A549 (cell line): Measurements from ENCODE around the gene MCTP2. TPM values are rescaled to one million over a fixed set of nuclear protein-coding genes. Genes with fewer than 3 reads are reported as not detected.

Experiments used
- ATAC-seq, 2 experiments: fragments of 200-7000 bp in 1 of 2; fragments of >200 bp in 1 of 2; cut with Nextera tagmentation in 1 of 2; cut with Tn5 transposase in 1 of 2; 3 replicates each; pipeline versions ENCODE4 v1.8.0 to v1.9.1; 2018 to 2020; ENCODE audit warnings: mild to moderate bottlenecking in 1 of 2, moderate library complexity in 1 of 2
- CTCF ChIA-PET: fragments of 300-600 bp; sonication (Branson Sonifier 250); formaldehyde crosslinking; extraction: SDS; loops from one replicate; lab custom pipeline; 2021; ENCODE audit warnings: antibody characterized with exemption, inconsistent platforms; lab: Yijun Ruan, JAX
- POLR2A ChIA-PET: fragments of 350-600 bp; formaldehyde crosslinking; extraction: SDS; loops from one replicate; lab custom pipeline; 2021; ENCODE audit warnings: antibody characterized with exemption, inconsistent platforms; lab: Yijun Ruan, JAX
- DNase-seq, 2 experiments: peaks; one replicate each; pipeline versions ENCODE4 v3.0.0 to v3.0.0-alpha.2; 2011 to 2016; ENCODE audit warnings: low read depth in 1 of 2, low spot score in 1 of 2
- FAIRE-seq: peaks from 2 replicates; lab custom pipeline; 2011; peaks lifted over from hg19 to GRCh38; lab: Jason Lieb, UNC
- H3K27ac ChIP-seq, 2 experiments: fragments of >200 bp; sonication (Bioruptor Twin); formaldehyde crosslinking; 3 replicates each; pipeline ENCODE4 v1.5.1; 2016 to 2017
- H3K4me1 ChIP-seq: fragments of >200 bp; sonication (Bioruptor Twin); formaldehyde crosslinking; 3 replicates; pipeline ENCODE4 v1.6.1; 2016
- H3K4me2 ChIP-seq: fragments of >200 bp; sonication (Bioruptor Twin); formaldehyde crosslinking; 3 replicates; pipeline ENCODE4 v1.6.1; 2016
- H3K4me3 ChIP-seq: fragments of >200 bp; sonication (Bioruptor Twin); formaldehyde crosslinking; 3 replicates; pipeline ENCODE4 v1.5.1; 2016
- H3K9me3 ChIP-seq: fragments of >200 bp; sonication (Bioruptor Twin); formaldehyde crosslinking; 3 replicates; pipeline ENCODE4 v1.6.1; 2016
- CBX2 ChIP-seq: fragments of 200-600 bp; sonication (generic); IDR thresholded peaks from 2 replicates; pipeline ENCODE4 v1.6.1; 2016; ENCODE audit warnings: low read depth, mild to moderate bottlenecking, borderline replicate concordance
- CBX8 ChIP-seq: fragments of 200-600 bp; sonication (generic); IDR thresholded peaks from 2 replicates; pipeline ENCODE4 v1.6.1; 2016
- CHD2 ChIP-seq: fragments of 150-350 bp; IDR thresholded peaks from 2 replicates; pipeline ENCODE4 v1.6.1; 2014; ENCODE audit warnings: low read length; ENCODE audit not compliant: partially characterized antibody
- EHF ChIP-seq: fragments of 250-450 bp; sonication (Bioruptor Pico); IDR thresholded peaks from 2 replicates; pipeline ENCODE4 v1.5.0; 2020; ENCODE audit warnings: mild to moderate bottlenecking
- FOSL2 ChIP-seq, 2 experiments: fragments of 450-650 bp in 1 of 2; fragments of >200 bp in 1 of 2; sonication (Bioruptor Twin) in 1 of 2; formaldehyde crosslinking; IDR thresholded peaks; 2 replicates each; pipeline versions ENCODE4 v1.5.0 to v1.6.1; 2016 to 2020; ENCODE audit warnings: mild to moderate bottlenecking in 1 of 2, moderate library complexity in 1 of 2
- FOXS1 ChIP-seq: fragments of 250-450 bp; sonication (Bioruptor Pico); IDR thresholded peaks from 2 replicates; pipeline ENCODE4 v1.5.0; 2020; ENCODE audit warnings: mild to moderate bottlenecking, moderate library complexity
- GATA3 ChIP-seq: IDR thresholded peaks from 2 replicates; pipeline ENCODE4 v1.6.1; 2012; ENCODE audit warnings: borderline replicate concordance
- HEYL ChIP-seq: fragments of 250-450 bp; sonication (Bioruptor Pico); IDR thresholded peaks from 2 replicates; pipeline ENCODE4 v1.8.0; 2021; ENCODE audit warnings: mild to moderate bottlenecking, moderate library complexity
- HOXA7 ChIP-seq: fragments of 250-450 bp; sonication (Bioruptor Pico); IDR thresholded peaks from 2 replicates; pipeline ENCODE4 v1.5.0; 2020; ENCODE audit warnings: mild to moderate bottlenecking, moderate library complexity
- HOXB5 ChIP-seq: fragments of 250-450 bp; sonication (Bioruptor Pico); IDR thresholded peaks from 2 replicates; pipeline ENCODE4 v1.5.0; 2020; ENCODE audit warnings: mild to moderate bottlenecking, moderate library complexity
- JUN ChIP-seq, 2 experiments: fragments of >200 bp; sonication (Bioruptor Twin); formaldehyde crosslinking; IDR thresholded peaks; 2 replicates in 1 of 2; 3 replicates in 1 of 2; pipeline ENCODE4 v1.6.1; 2016 to 2017
- NFE2L2 ChIP-seq: fragments of 150-350 bp; conservative IDR thresholded peaks from 2 replicates; pipeline ENCODE4 v1.6.1; 2014; ENCODE audit warnings: low read length
- NPAS2 ChIP-seq: fragments of 250-450 bp; sonication (Bioruptor Pico); IDR thresholded peaks from 2 replicates; pipeline ENCODE4 v1.8.0; 2022; ENCODE audit warnings: mild to moderate bottlenecking, moderate library complexity, borderline replicate concordance
- NR3C1 ChIP-seq: fragments of >200 bp; sonication (Bioruptor Twin); formaldehyde crosslinking; IDR thresholded peaks from 3 replicates; pipeline ENCODE4 v1.6.1; 2017
- POLR2AphosphoS2 ChIP-seq: conservative IDR thresholded peaks from 2 replicates; pipeline ENCODE4 v1.6.1; 2012; ENCODE audit warnings: low read length, improper control_type of control experiment, inconsistent platforms
- RARB ChIP-seq: fragments of 250-450 bp; sonication (Bioruptor Pico); IDR thresholded peaks from 2 replicates; pipeline ENCODE4 v1.8.0; 2021; ENCODE audit warnings: mild to moderate bottlenecking, moderate library complexity
- RFX5 ChIP-seq: fragments of 450-650 bp; IDR thresholded peaks from 2 replicates; pipeline ENCODE4 v1.7.1; 2014; ENCODE audit warnings: antibody characterized with exemption, mild to moderate bottlenecking, moderate library complexity
- ZFP36 ChIP-seq: fragments of 450-650 bp; IDR thresholded peaks from 2 replicates; pipeline ENCODE4 v1.6.1; 2014; ENCODE audit warnings: borderline replicate concordance; ENCODE audit not compliant: partially characterized antibody
- WGBS: methylation state at CpG from one replicate; pipeline ENCODE4 v1.1.6; 2017; ENCODE audit errors: missing lambda C conversion rate; 5-methylcytosine and 5-hydroxymethylcytosine counted together
- polyA plus RNA-seq, 4 experiments: library from polyadenylated mRNA; depleted of rRNA in 3 of 4; stranded (reverse); fragments of >200 nt; fragmentation: RNase III in 1 of 4; extraction: RNeasy Plus Mini Kit Qiagen cat#74134 plus additional on column Dnase treatment in 1 of 4; gene quantifications; 2 replicates in 3 of 4; 3 replicates in 1 of 4; pipeline ENCODE4 v1.2.3, GENCODE V29; 2011 to 2017
- TF ChIP-seq, protein P1 (sequence below): fragments of 450-650 bp; IDR thresholded peaks from 2 replicates; pipeline ENCODE4 v1.6.1; 2014; ENCODE audit warnings: antibody characterized with exemption
- TF ChIP-seq, protein P2 (sequence below): fragments of 200-600 bp; sonication (generic); IDR thresholded peaks from 2 replicates; pipeline ENCODE4 v1.6.1; 2016; ENCODE audit warnings: antibody characterized with exemption, mild to moderate bottlenecking, moderate library complexity
- TF ChIP-seq, protein P3 (sequence below): fragments of >200 bp; sonication (Bioruptor Twin); formaldehyde crosslinking; IDR thresholded peaks from 2 replicates; pipeline ENCODE4 v1.6.1; 2016
- TF ChIP-seq, protein P4 (sequence below): fragments of 250-450 bp; sonication (Bioruptor Pico); IDR thresholded peaks from 2 replicates; pipeline ENCODE4 v1.5.0; 2021; ENCODE audit warnings: mild to moderate bottlenecking, moderate library complexity, borderline replicate concordance
- TF ChIP-seq, protein P5 (sequence below): IDR thresholded peaks from 2 replicates; pipeline ENCODE4 v1.6.1; 2012; ENCODE audit warnings: low read depth, borderline replicate concordance

Gene MCTP2
- polyA plus RNA-seq, 2 of the 4 experiments (the other 2 are of a cell fraction): not detected

DNA sequence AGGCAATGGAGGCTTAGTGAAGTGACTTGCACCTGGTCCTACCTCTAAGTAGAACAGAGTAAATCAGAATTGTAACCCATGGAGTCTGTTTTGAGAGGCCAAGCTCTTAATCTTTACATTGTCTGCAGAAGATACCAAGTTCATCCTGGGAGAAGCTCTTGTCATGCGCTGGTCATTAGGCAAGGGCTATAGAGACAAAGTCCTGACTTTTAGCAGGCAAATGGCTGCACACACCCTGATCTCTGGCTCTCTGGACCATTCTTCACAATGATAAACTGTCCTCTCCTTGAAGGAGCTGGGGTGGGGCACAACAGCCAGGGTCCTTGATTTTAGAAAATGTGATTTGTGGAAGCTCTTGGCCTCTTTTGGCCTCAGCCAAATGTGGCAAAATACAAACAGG, 65.4 kb downstream of the MCTP2 start:
- TF ChIP-seq FOXS1 (CRISPR knock-in tag) (no peak), HOXB5 (no peak), EHF (CRISPR knock-in tag) (no peak), HOXA7 (CRISPR knock-in tag) (no peak), JUN (IDR thresholded peaks at IDR 0.05) (no peak), NFE2L2 (no peak), RARB (CRISPR knock-in tag) (no peak), GATA3 (no peak), HEYL (CRISPR knock-in tag) (no peak), NPAS2 (CRISPR knock-in tag) (no peak), CBX2 (no peak), NR3C1 (no peak), FOSL2 (IDR thresholded peaks at IDR 0.05) (no peak), FOSL2 (CRISPR knock-in tag; IDR thresholded peaks at IDR 0.05) (no peak), CBX8 (no peak)
- TF ChIP-seq, protein P1, sequence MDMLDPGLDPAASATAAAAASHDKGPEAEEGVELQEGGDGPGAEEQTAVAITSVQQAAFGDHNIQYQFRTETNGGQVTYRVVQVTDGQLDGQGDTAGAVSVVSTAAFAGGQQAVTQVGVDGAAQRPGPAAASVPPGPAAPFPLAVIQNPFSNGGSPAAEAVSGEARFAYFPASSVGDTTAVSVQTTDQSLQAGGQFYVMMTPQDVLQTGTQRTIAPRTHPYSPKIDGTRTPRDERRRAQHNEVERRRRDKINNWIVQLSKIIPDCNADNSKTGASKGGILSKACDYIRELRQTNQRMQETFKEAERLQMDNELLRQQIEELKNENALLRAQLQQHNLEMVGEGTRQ: no peak
- TF ChIP-seq, protein P2, sequence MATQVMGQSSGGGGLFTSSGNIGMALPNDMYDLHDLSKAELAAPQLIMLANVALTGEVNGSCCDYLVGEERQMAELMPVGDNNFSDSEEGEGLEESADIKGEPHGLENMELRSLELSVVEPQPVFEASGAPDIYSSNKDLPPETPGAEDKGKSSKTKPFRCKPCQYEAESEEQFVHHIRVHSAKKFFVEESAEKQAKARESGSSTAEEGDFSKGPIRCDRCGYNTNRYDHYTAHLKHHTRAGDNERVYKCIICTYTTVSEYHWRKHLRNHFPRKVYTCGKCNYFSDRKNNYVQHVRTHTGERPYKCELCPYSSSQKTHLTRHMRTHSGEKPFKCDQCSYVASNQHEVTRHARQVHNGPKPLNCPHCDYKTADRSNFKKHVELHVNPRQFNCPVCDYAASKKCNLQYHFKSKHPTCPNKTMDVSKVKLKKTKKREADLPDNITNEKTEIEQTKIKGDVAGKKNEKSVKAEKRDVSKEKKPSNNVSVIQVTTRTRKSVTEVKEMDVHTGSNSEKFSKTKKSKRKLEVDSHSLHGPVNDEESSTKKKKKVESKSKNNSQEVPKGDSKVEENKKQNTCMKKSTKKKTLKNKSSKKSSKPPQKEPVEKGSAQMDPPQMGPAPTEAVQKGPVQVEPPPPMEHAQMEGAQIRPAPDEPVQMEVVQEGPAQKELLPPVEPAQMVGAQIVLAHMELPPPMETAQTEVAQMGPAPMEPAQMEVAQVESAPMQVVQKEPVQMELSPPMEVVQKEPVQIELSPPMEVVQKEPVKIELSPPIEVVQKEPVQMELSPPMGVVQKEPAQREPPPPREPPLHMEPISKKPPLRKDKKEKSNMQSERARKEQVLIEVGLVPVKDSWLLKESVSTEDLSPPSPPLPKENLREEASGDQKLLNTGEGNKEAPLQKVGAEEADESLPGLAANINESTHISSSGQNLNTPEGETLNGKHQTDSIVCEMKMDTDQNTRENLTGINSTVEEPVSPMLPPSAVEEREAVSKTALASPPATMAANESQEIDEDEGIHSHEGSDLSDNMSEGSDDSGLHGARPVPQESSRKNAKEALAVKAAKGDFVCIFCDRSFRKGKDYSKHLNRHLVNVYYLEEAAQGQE: no peak
- TF ChIP-seq, protein P3, sequence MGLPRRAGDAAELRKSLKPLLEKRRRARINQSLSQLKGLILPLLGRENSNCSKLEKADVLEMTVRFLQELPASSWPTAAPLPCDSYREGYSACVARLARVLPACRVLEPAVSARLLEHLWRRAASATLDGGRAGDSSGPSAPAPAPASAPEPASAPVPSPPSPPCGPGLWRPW: no peak
- TF ChIP-seq, protein P4, sequence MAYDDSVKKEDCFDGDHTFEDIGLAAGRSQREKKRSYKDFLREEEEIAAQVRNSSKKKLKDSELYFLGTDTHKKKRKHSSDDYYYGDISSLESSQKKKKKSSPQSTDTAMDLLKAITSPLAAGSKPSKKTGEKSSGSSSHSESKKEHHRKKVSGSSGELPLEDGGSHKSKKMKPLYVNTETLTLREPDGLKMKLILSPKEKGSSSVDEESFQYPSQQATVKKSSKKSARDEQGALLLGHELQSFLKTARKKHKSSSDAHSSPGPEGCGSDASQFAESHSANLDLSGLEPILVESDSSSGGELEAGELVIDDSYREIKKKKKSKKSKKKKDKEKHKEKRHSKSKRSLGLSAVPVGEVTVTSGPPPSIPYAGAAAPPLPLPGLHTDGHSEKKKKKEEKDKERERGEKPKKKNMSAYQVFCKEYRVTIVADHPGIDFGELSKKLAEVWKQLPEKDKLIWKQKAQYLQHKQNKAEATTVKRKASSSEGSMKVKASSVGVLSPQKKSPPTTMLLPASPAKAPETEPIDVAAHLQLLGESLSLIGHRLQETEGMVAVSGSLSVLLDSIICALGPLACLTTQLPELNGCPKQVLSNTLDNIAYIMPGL: no peak
- Histone ChIP-seq H3K9me3 (no peaks in the 10 kb centered on the region; the same call in 2 of the 3 replicates), H3K4me2 (no peak overlapping the region), H3K4me3 (no peak overlapping the region), H3K4me1 (no peaks in the 10 kb centered on the region), H3K27ac (no peak overlapping the region)
- ChIA-PET POLR2A (no interaction called here), CTCF (interaction anchor here (1.0 to 1.2 kb wide), 2 partner anchors 9 to 342 kb away, joined by 3 read pairs; no protein-coding TSS in a partner anchor)
- DNase-seq: no peak
- ATAC-seq: no peak
- no peak for FAIRE-seq
- 0% methylated on average over 1 of the region's 1 CpG for WGBS

DNA sequence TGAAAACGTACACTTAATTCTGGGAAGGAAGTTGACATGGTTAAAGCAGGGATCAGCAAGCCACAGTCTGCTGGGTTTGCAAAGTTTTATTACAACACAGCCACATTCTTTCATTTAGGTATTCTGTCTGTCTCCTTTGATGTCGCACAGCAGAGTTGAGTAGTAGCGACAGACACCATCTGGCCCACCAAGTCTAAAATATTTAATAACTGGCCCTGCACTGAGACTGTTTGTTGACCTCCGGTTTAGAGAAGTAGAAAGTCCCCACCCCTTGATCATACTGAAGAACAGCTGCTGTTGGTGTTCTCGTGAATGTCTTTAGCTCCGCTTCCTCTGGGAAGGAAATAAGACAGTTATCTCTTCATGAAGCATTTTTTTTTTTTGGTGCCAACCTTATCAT, 66.2 kb downstream of the MCTP2 start:
- CTCF ChIA-PET: interaction anchor here (0.6 to 1.2 kb wide), 3 partner anchors 10 to 714 kb away, joined by 3 to 4 read pairs (median 3); no protein-coding TSS in a partner anchor

More for the DNA sequence above, 66.2 kb downstream of the MCTP2 start:
- Histone ChIP-seq H3K9me3 (no peaks in the 10 kb centered on the region; the same call in 1 of the 3 replicates), H3K4me2 (no peak overlapping the region), H3K4me1 (no peaks in the 10 kb centered on the region), H3K4me3 (no peak overlapping the region), H3K27ac (no peak overlapping the region)
- POLR2A ChIA-PET: no interaction called here
- no peak for DNase-seq
- 31% methylated on average over 6 of the region's 6 CpGs for WGBS
- no peak for TF ChIP-seq RFX5
- no peak for TF ChIP-seq CHD2
- TF ChIP-seq ZFP36: no peak
- TF ChIP-seq, protein P5, sequence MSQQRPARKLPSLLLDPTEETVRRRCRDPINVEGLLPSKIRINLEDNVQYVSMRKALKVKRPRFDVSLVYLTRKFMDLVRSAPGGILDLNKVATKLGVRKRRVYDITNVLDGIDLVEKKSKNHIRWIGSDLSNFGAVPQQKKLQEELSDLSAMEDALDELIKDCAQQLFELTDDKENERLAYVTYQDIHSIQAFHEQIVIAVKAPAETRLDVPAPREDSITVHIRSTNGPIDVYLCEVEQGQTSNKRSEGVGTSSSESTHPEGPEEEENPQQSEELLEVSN: no peak
- no peak for TF ChIP-seq CBX2
- TF ChIP-seq CBX8: no peak
- no peak for TF ChIP-seq POLR2AphosphoS2
- no peak for ATAC-seq
- no peak for FAIRE-seq
